ACHN (cell line): Measurements from ENCODE around the gene CLEC20A.

Experiments
- DNase-seq: peaks from one replicate; pipeline ENCODE4 v3.0.0-alpha.2; 2015
- in situ Hi-C: cut with HindIII; loops from 2 replicates; pipeline ENCODE4 v1.10.0; 2017; ENCODE audit warnings: low sequenced_read_pairs, low pct_ligation_motif_present, low pct_unique_long_range_greater_than_20kb

Gene CLEC20A

GRCh38 chr1:178451529-178451928 is 45.2 kb downstream of the CLEC20A start:
- in situ Hi-C loops = no loop called here
- peak; percentile 35 for DNase-seq

- in situ Hi-C loops = no loop called here
- DNase-seq = no peak
These were observed 45.9 kb downstream of the CLEC20A start for GRCh38 chr1:178450871-178451270.

- DNase-seq = no peak
- in situ Hi-C loops = no loop called here
These were observed 53.8 kb downstream of the CLEC20A start for GRCh38 chr1:178442925-178443324.

GRCh38 chr1:178438432-178438831 is 58.3 kb downstream of the CLEC20A start:
- in situ Hi-C loops = no loop called here
- DNase-seq = no peak

GRCh38 chr1:178436899-178437298 is 59.9 kb downstream of the CLEC20A start:
- no peak for DNase-seq
- in situ Hi-C loops = no loop called here

- no peak for DNase-seq
- in situ Hi-C loops = no loop called here
These were observed 61.8 kb downstream of the CLEC20A start for GRCh38 chr1:178434899-178435435.

- DNase-seq = no peak
- in situ Hi-C loops = no loop called here
These were observed 62.4 kb downstream of the CLEC20A start for GRCh38 chr1:178434360-178434759.
